Measurements from ENCODE around the gene DCST2. TPM values are rescaled to one million over a fixed set of nuclear protein-coding genes. Genes with fewer than 3 reads are reported as not detected.

The DCST2 gene
- total RNA-seq, 5 donors from 2014 or later (not counting 1 experiment from before 2014, with no cell fraction given) = 1.1 to 2.6 (median 1.6) TPM

- WGBS (ENCODE audit: insufficient coverage) = 72% methylated on average over 2 of the region's 18 CpGs
- DNase-seq = peak in 1 of 35 experiments; percentile 35
- peaks cover 21 to 43% (median 24%) of the 10 kb centered on the region in 3 donors for H3K4me1 Mint-ChIP-seq
- H3K27me3 Mint-ChIP-seq = no peaks in the 10 kb centered on the region
- POLR2A ChIA-PET = interaction anchor here (0.5 to 1.6 kb wide), 4 partner anchors 12 to 72 kb away, joined by 3 to 22 read pairs (median 3); partner anchors contain the start of gene PBXIP1 (in 1 of the 2)
- peaks cover 8 to 56% of the 10 kb centered on the region in 2 experiments for H3K4me1 ChIP-seq (ENCODE audit: control insufficient read depth in 1 of 2, extremely low read depth in 1 of 2, insufficient read depth in 2 of 2, low read length in 2 of 2)
- peaks cover 17% of the 10 kb centered on the region for H3K36me3 Mint-ChIP-seq
- CTCF ChIA-PET = interaction anchor here (0.7 to 2.7 kb wide), 8 partner anchors 11 to 353 kb away, joined by 3 to 13 read pairs (median 6); partner anchors contain the start of genes PBXIP1 (in 1 of the 2) and PYGO2 (in 1 of the 2)
- H3K4me3 Mint-ChIP-seq = no peak overlapping the region
- H3K27ac Mint-ChIP-seq = peak overlapping the region in 1 of 2 donors; percentile 74
- H3K36me3 ChIP-seq (ENCODE audit: control insufficient read depth in 2 of 2, extremely low read depth in 1 of 2, insufficient read depth in 1 of 2, low read length in 1 of 2) = peaks cover 4 to 40% of the 10 kb centered on the region in 2 donors
- ATAC-seq (replicated peaks in 1 of 4) = no peak
- peak overlapping the region in 1 of 2 donors; percentile 89 for H3K4me3 ChIP-seq (ENCODE audit: control insufficient read depth in 1 of 2, extremely low read depth in 1 of 2, low read length in 1 of 2)
- no peaks in the 10 kb centered on the region for H3K9me3 ChIP-seq
- no peaks in the 10 kb centered on the region for H3K9me3 Mint-ChIP-seq
- peak overlapping the region; percentile 90 for H3K27ac ChIP-seq (ENCODE audit: low read length)
- H3K27me3 ChIP-seq (replicated peaks in 1 of 2; ENCODE audit: control insufficient read depth in 2 of 2, extremely low read depth in 1 of 2, insufficient read depth in 2 of 2, low read length in 1 of 2) = no peaks in the 10 kb centered on the region
Observed at GRCh38 chr1:154972517-154973343, 60.9 kb downstream of the DCST2 start.

- no peak for DNase-seq
- Histone ChIP-seq H3K27ac (ENCODE audit: low read length) (no peak overlapping the region), H3K4me3 (ENCODE audit: control insufficient read depth in 1 of 2, extremely low read depth in 1 of 2, low read length in 1 of 2) (no peak overlapping the region), H3K27me3 (replicated peaks in 1 of 2; ENCODE audit: control insufficient read depth in 2 of 2, extremely low read depth in 1 of 2, insufficient read depth in 2 of 2, low read length in 1 of 2) (no peaks in the 10 kb centered on the region), H3K4me1 (ENCODE audit: control insufficient read depth in 1 of 2, extremely low read depth in 1 of 2, insufficient read depth in 2 of 2, low read length in 2 of 2) (peaks cover 8 to 62% of the 10 kb centered on the region in 2 experiments), H3K36me3 (ENCODE audit: control insufficient read depth in 2 of 2, extremely low read depth in 1 of 2, insufficient read depth in 1 of 2, low read length in 1 of 2) (peaks cover 4 to 45% of the 10 kb centered on the region in 2 donors), H3K9me3 (no peaks in the 10 kb centered on the region)
- ATAC-seq (replicated peaks in 1 of 4) = no peak
- H3K4me3 Mint-ChIP-seq = no peak overlapping the region
- WGBS (ENCODE audit: insufficient coverage) = no CpG with 5 or more reads among the region's 3 CpGs
- no peaks in the 10 kb centered on the region for H3K9me3 Mint-ChIP-seq
- H3K27ac Mint-ChIP-seq = peak overlapping the region; percentile 74 to 77
- H3K27me3 Mint-ChIP-seq = no peaks in the 10 kb centered on the region
- H3K36me3 Mint-ChIP-seq = peaks cover 17% of the 10 kb centered on the region
- peaks cover 21 to 39% (median 24%) of the 10 kb centered on the region in 3 donors for H3K4me1 Mint-ChIP-seq
- POLR2A ChIA-PET = interaction anchor here (0.5 to 0.7 kb wide), 3 partner anchors 13 to 72 kb away, joined by 3 read pairs; partner anchors contain the start of gene PBXIP1 (in 1 of the 2)
- CTCF ChIA-PET = interaction anchor here (0.6 to 1.4 kb wide), 4 partner anchors 16 to 79 kb away, joined by 3 to 6 read pairs (median 3); partner anchors contain the start of genes ADAM15 (in 1 of the 2) and PBXIP1 (in 1 of the 2)
Observed at GRCh38 chr1:154972213-154972516, 61.4 kb downstream of the DCST2 start.

- H3K36me3 ChIP-seq (ENCODE audit: control insufficient read depth in 2 of 2, extremely low read depth in 1 of 2, insufficient read depth in 1 of 2, low read length in 1 of 2) = peaks cover 4 to 52% of the 10 kb centered on the region in 2 donors
- no peak overlapping the region for H3K4me3 ChIP-seq (ENCODE audit: control insufficient read depth in 1 of 2, extremely low read depth in 1 of 2, low read length in 1 of 2)
- H3K36me3 Mint-ChIP-seq = peaks cover 17% of the 10 kb centered on the region
- ChIA-PET POLR2A (interaction anchor here (0.5 to 1.3 kb wide), 5 partner anchors 10 to 16 kb away, joined by 3 to 9 read pairs (median 3); partner anchors contain the start of genes PBXIP1 (in 2 of the 2) and PYGO2 (in 1 of the 2)), CTCF (interaction anchor here (0.6 to 1.4 kb wide), 4 partner anchors 16 to 80 kb away, joined by 3 to 6 read pairs (median 3); partner anchors contain the start of genes ADAM15 (in 1 of the 2) and PBXIP1 (in 1 of the 2))
- no peaks in the 10 kb centered on the region for H3K9me3 Mint-ChIP-seq
- H3K9me3 ChIP-seq = no peaks in the 10 kb centered on the region
- H3K4me1 Mint-ChIP-seq = peaks cover 21 to 39% (median 24%) of the 10 kb centered on the region in 3 donors
- ATAC-seq (replicated peaks in 1 of 4) (no peak), DNase-seq (no peak)
- no peaks in the 10 kb centered on the region for H3K27me3 ChIP-seq (replicated peaks in 1 of 2; ENCODE audit: control insufficient read depth in 2 of 2, extremely low read depth in 1 of 2, insufficient read depth in 2 of 2, low read length in 1 of 2)
- peaks cover 8 to 61% of the 10 kb centered on the region in 2 experiments for H3K4me1 ChIP-seq (ENCODE audit: control insufficient read depth in 1 of 2, extremely low read depth in 1 of 2, insufficient read depth in 2 of 2, low read length in 2 of 2)
- H3K4me3 Mint-ChIP-seq = peak overlapping the region in 2 of 3 donors; percentile 18 to 23
- no peaks in the 10 kb centered on the region for H3K27me3 Mint-ChIP-seq
- WGBS (ENCODE audit: insufficient coverage) = 89% methylated on average over 9 of the region's 10 CpGs
- H3K27ac Mint-ChIP-seq = peak overlapping the region; percentile 42 to 77
- H3K27ac ChIP-seq (ENCODE audit: low read length) = peak overlapping the region; percentile 22
Observed at GRCh38 chr1:154971341-154971998, 62.1 kb downstream of the DCST2 start.

GRCh38 chr1:154970631-154971340, 62.8 kb downstream of the DCST2 start, which contains the start of gene SHC1:
SHC1 (minus strand) TSS chr1:154970747; CDS start chr1:154970526, 221 bp downstream.
- POLR2A ChIA-PET = interaction anchor here (0.5 to 1.4 kb wide), 6 partner anchors 10 to 31 kb away, joined by 3 to 9 read pairs (median 4); partner anchors contain the start of genes PBXIP1 (in 2 of the 2) and PYGO2 (in 1 of the 2)
- no peaks in the 10 kb centered on the region for H3K9me3 ChIP-seq
- peak within 1 kb of the TSS; percentile 77 for H3K27ac Mint-ChIP-seq
- H3K4me1 ChIP-seq (ENCODE audit: control insufficient read depth in 1 of 2, extremely low read depth in 1 of 2, insufficient read depth in 2 of 2, low read length in 2 of 2) = peaks cover 5 to 55% of the 10 kb centered on the region in 2 experiments
- peak within 1 kb of the TSS in 2 of 3 donors; percentile 18 to 23 for H3K4me3 Mint-ChIP-seq
- 100% methylated on average over 2 of the region's 15 CpGs for WGBS (ENCODE audit: insufficient coverage)
- peaks cover 6 to 59% of the 10 kb centered on the region in 2 donors for H3K36me3 ChIP-seq (ENCODE audit: control insufficient read depth in 2 of 2, extremely low read depth in 1 of 2, insufficient read depth in 1 of 2, low read length in 1 of 2)
- H3K27me3 Mint-ChIP-seq = no peaks in the 10 kb centered on the region
- H3K27me3 ChIP-seq (replicated peaks in 1 of 2; ENCODE audit: control insufficient read depth in 2 of 2, extremely low read depth in 1 of 2, insufficient read depth in 2 of 2, low read length in 1 of 2) = no peaks in the 10 kb centered on the region
- H3K36me3 Mint-ChIP-seq = peaks cover 17% of the 10 kb centered on the region
- DNase-seq (peak in 2 of 35 experiments; percentile 25 to 43), ATAC-seq (replicated peaks in 1 of 4) (no peak)
- H3K4me3 ChIP-seq (ENCODE audit: control insufficient read depth in 1 of 2, extremely low read depth in 1 of 2, low read length in 1 of 2) = no peak within 1 kb of the TSS
- CTCF ChIA-PET = interaction anchor here in 1 of 2 donors (0.6 to 1.4 kb wide), 2 partner anchors 24 to 635 kb away, joined by 4 to 6 read pairs; no protein-coding TSS in a partner anchor
- H3K27ac ChIP-seq (ENCODE audit: low read length) = peak within 1 kb of the TSS; percentile 22
- H3K9me3 Mint-ChIP-seq = no peaks in the 10 kb centered on the region
- peaks cover 21 to 39% (median 24%) of the 10 kb centered on the region in 3 donors for H3K4me1 Mint-ChIP-seq

- POLR2A ChIA-PET = interaction anchor here (0.5 to 1.4 kb wide), 2 partner anchors 14 to 30 kb away, joined by 3 to 4 read pairs; partner anchors contain the start of gene PBXIP1 (in 1 of the 2)
- H3K4me3 Mint-ChIP-seq = no peak overlapping the region
- peaks cover 25% of the 10 kb centered on the region for H3K36me3 Mint-ChIP-seq
- H3K9me3 Mint-ChIP-seq = no peaks in the 10 kb centered on the region
- ATAC-seq (replicated peaks in 1 of 4) = no peak
- Histone ChIP-seq H3K4me1 (ENCODE audit: control insufficient read depth in 1 of 2, extremely low read depth in 1 of 2, insufficient read depth in 2 of 2, low read length in 2 of 2) (peaks cover 5 to 51% of the 10 kb centered on the region in 2 experiments), H3K27ac (ENCODE audit: low read length) (no peak overlapping the region), H3K4me3 (ENCODE audit: control insufficient read depth in 1 of 2, extremely low read depth in 1 of 2, low read length in 1 of 2) (no peak overlapping the region), H3K27me3 (replicated peaks in 1 of 2; ENCODE audit: control insufficient read depth in 2 of 2, extremely low read depth in 1 of 2, insufficient read depth in 2 of 2, low read length in 1 of 2) (no peaks in the 10 kb centered on the region), H3K36me3 (ENCODE audit: control insufficient read depth in 2 of 2, extremely low read depth in 1 of 2, insufficient read depth in 1 of 2, low read length in 1 of 2) (peaks cover 7 to 66% of the 10 kb centered on the region in 2 donors), H3K9me3 (no peaks in the 10 kb centered on the region)
- 85% methylated on average over 9 of the region's 22 CpGs for WGBS (ENCODE audit: insufficient coverage)
- no peaks in the 10 kb centered on the region for H3K27me3 Mint-ChIP-seq
- DNase-seq = no peak
- peak overlapping the region; percentile 22 to 77 for H3K27ac Mint-ChIP-seq
- CTCF ChIA-PET = interaction anchor here in 1 of 2 donors (1.1 kb wide), 1 partner anchor 9 kb away, joined by 3 read pairs; no protein-coding TSS in a partner anchor
- H3K4me1 Mint-ChIP-seq = peaks cover 21 to 39% (median 24%) of the 10 kb centered on the region in 3 donors
Observed at GRCh38 chr1:154969860-154970452, 63.6 kb downstream of the DCST2 start.

Data from T-cell (primary cell).